Heart right ventricle (tissue), 16 donors: ENCODE results near the gene CPT1C. TPM values are rescaled to one million over a fixed set of nuclear protein-coding genes. Genes with fewer than 3 reads are reported as not detected.
"Not testable (repeated sequence)": the region's sequence is repeated elsewhere in the genome, so short reads cannot be mapped to it uniquely, and the experiment has no call there.

Experiments used
- ATAC-seq, 8 donors: fragments of 200-7000 bp; cut with Tn5 transposase; one replicate each; pipeline ENCODE4 v1.9.1; 2020; ENCODE audit warnings: mild to moderate bottlenecking in 8 of 8, moderate library complexity in 8 of 8, moderate number of reproducible peaks in 1 of 8
- DNase-seq, 2 donors: peaks; one replicate each; pipeline ENCODE4 v3.0.0-alpha.2; 2020
- H3K27ac ChIP-seq, 10 donors: fragments of 200-600 bp; sonication (generic) in 2 of 10; one replicate each; pipeline versions ENCODE4 v1.5.0 to v1.8.0; 2020 to 2022; ENCODE audit warnings: mild to moderate bottlenecking in 3 of 10
- H3K27me3 ChIP-seq, 7 donors: fragments of 200-600 bp; one replicate each; pipeline ENCODE4 v1.8.0; 2021 to 2022; ENCODE audit warnings: mild to moderate bottlenecking in 2 of 7
- H3K36me3 ChIP-seq, 9 donors: fragments of 200-600 bp; sonication (generic) in 1 of 9; one replicate each; pipeline versions ENCODE4 v1.5.0 to v1.8.0; 2020 to 2022; ENCODE audit warnings: mild to moderate bottlenecking in 2 of 9
- H3K4me1 ChIP-seq, 9 donors: fragments of 200-600 bp; sonication (generic) in 1 of 9; one replicate each; pipeline versions ENCODE4 v1.5.0 to v1.8.0; 2020 to 2022; ENCODE audit warnings: mild to moderate bottlenecking in 4 of 9
- H3K4me3 ChIP-seq, 10 donors: fragments of 200-600 bp; sonication (generic) in 2 of 10; one replicate each; pipeline versions ENCODE4 v1.5.0 to v1.8.0; 2020 to 2022; ENCODE audit warnings: mild to moderate bottlenecking in 7 of 10, moderate library complexity in 2 of 10
- H3K9me3 ChIP-seq, 11 donors: fragments of 200-600 bp in 10 of 11; sonication (generic) in 2 of 11; one replicate each; pipeline versions ENCODE4 v1.5.0 to v1.8.0; 2013 to 2022; ENCODE audit warnings: mild to moderate bottlenecking in 2 of 11, control low read depth in 1 of 11, moderate library complexity in 1 of 11
- WGBS, 2 donors: extraction: QIAGEN DNeasy Blood & Tissue Kit; methylation state at CpG; one replicate each; pipeline ENCODE4 v1.1.7; 2013; ENCODE audit warnings: inconsistent platforms in 1 of 2; 5-methylcytosine and 5-hydroxymethylcytosine counted together
- intact Hi-C, 10 donors: fragments of 100-400 bp; cut with DNase I; formaldehyde crosslinking; loops; one replicate each; pipeline versions ENCODE4 v1.11.1 to v1.14.2; 2022
- polyA plus RNA-seq, 2 donors: library from polyadenylated mRNA; stranded (reverse); fragments of 200-250 nt; gene quantifications; one replicate each; pipeline ENCODE4 v1.2.3, GENCODE V29; 2013
- total RNA-seq, 10 donors: library from RNA; stranded (reverse); fragmentation: NEBNext Ultra II Directional in 3 of 10; extraction: Animal tissue kit (Norgen Biotek cat#: 25700) in 3 of 10; gene quantifications; one replicate each; pipeline versions ENCODE4 v1.2.1 to v1.2.4, GENCODE V29; 2021 to 2023
- TF ChIP-seq, protein P1 (sequence below), 9 donors: fragments of 200-600 bp; sonication (generic) in 2 of 9; IDR thresholded peaks; one replicate each; pipeline versions ENCODE4 v1.5.0 to v1.8.0; 2021 to 2022; ENCODE audit warnings: antibody characterized with exemption in 9 of 9, mild to moderate bottlenecking in 5 of 9, moderate library complexity in 1 of 9
- donor health status: Arrhythmogenic right ventricular cardiomyopathy.
- donor health status: ischemic (EF 13 %, LVEDD 7.1; RV severe dilation, severe dysfunction).
- donor health status: healthy with polysubstance abuse.
- donor health status: DM: no; HTN: yes; CAD: no.
- donor health status: DM: no; HTN: no; CAD: no.
- donor health status: ischemic (EF 25% LVEDD 6.9; RV normal size, moderate dysfunction).
- donor health status: ischemic (EF 25% LVEDD 5.7; RV mildly dilated, moderate dysfunction).
- donor health status: healthy.
- donor health status: DM: yes; HTN: yes; CAD: no.
- donor health status: Ischemic cardiomyopathy.
- donor health status: ischemic (EF 35%, LVEDD 5.7; RV mildly dilated, moderate dysfunction).
- donor health status: nonischemic (EF 11% LVEDD 7.7; RV severe dilation, severe dysfunction).
- donor health status: DM: yes; HTN: yes; CAD: no.
- donor health status: PGD.
- donor health status: ischemic (EF 29% LVEDD 5.4; RV normal size, mild dysfunction).
- donor health status: nonischemic (EF 23%, LVEDD 6.1; RV moderate dilation, normal function).

The CPT1C gene
- total and polyA plus RNA-seq, 12 donors: 1.4 to 10.7 (median 2.3) TPM

DNA sequence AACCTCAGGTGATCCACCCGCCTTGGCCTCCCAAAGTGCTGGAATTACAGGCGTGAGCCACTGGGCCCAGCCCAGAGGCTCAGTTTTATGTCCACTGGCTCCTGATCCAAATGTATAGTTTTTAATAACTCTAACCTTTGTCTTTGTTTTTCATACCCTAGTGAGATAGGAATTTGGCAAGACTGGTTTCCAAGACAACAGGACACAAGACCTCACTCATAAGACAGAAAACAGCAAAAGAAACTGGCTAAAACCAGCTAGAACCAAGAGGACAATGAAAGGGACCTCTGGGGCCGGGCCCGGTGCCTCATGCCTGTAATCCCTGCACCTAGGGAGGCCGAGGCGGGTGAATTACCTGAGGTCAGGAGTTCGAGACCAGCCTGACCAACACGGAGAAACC lies 27.6 kb downstream of the CPT1C start:
- no peak overlapping the region for H3K4me3 ChIP-seq
- TF ChIP-seq, protein P1, sequence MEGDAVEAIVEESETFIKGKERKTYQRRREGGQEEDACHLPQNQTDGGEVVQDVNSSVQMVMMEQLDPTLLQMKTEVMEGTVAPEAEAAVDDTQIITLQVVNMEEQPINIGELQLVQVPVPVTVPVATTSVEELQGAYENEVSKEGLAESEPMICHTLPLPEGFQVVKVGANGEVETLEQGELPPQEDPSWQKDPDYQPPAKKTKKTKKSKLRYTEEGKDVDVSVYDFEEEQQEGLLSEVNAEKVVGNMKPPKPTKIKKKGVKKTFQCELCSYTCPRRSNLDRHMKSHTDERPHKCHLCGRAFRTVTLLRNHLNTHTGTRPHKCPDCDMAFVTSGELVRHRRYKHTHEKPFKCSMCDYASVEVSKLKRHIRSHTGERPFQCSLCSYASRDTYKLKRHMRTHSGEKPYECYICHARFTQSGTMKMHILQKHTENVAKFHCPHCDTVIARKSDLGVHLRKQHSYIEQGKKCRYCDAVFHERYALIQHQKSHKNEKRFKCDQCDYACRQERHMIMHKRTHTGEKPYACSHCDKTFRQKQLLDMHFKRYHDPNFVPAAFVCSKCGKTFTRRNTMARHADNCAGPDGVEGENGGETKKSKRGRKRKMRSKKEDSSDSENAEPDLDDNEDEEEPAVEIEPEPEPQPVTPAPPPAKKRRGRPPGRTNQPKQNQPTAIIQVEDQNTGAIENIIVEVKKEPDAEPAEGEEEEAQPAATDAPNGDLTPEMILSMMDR (IDR thresholded peaks at IDR 0.05): no peak
- WGBS, 2 donors: 94 to 97% methylated on average over 8 of the region's 8 CpGs

DNA sequence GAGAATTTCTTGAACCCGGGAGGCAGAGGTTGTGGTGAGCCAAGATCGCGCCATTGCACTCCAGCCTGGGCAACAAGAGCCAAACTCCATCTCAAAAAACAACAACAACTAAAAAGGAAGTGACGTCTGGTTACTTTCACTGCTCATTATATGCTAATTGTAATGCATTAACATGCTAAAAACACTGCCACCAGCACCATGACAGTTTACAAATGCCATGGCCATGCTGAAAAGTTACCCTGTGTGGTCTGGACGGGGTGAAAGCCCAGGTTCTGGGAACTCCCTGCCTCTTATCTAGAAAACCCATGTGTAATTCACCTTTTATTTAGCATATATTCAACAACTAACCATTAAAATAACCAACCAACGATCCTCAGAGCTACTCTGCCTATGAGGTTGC lies 28.1 kb downstream of the CPT1C start:
- no peak for ATAC-seq
- Histone ChIP-seq H3K9me3 (no peaks in the 10 kb centered on the region), H3K27ac (no peak overlapping the region), H3K36me3 (no peaks in the 10 kb centered on the region), H3K4me3 (no peak overlapping the region), H3K27me3 (no peaks in the 10 kb centered on the region), H3K4me1 (peaks cover 0 to 14% (median 5%) of the 10 kb centered on the region in 9 donors)
- no peak for DNase-seq
- intact Hi-C loops: loop anchor here in 1 of 10 donors (5.0 kb wide), 1 partner anchor 48 kb away; the partner anchor contains the start of gene AP2A1
- TF ChIP-seq, protein P1 (IDR thresholded peaks at IDR 0.05): no peak
- WGBS, 2 donors: 83 to 86% methylated on average over 6 of the region's 6 CpGs

More for the DNA sequence above, 27.6 kb downstream of the CPT1C start:
- Histone ChIP-seq H3K9me3 (no peaks in the 10 kb centered on the region), H3K36me3 (no peaks in the 10 kb centered on the region), H3K27me3 (no peaks in the 10 kb centered on the region), H3K4me1 (peaks cover 0 to 14% (median 5%) of the 10 kb centered on the region in 9 donors), H3K27ac (peak overlapping the region in 1 of 10 donors; percentile 80)
- no peak for DNase-seq
- ATAC-seq: no peak
- intact Hi-C loops: loop anchor here in 1 of 10 donors (5.0 kb wide), 1 partner anchor 49 kb away; the partner anchor contains the start of gene AP2A1

DNA sequence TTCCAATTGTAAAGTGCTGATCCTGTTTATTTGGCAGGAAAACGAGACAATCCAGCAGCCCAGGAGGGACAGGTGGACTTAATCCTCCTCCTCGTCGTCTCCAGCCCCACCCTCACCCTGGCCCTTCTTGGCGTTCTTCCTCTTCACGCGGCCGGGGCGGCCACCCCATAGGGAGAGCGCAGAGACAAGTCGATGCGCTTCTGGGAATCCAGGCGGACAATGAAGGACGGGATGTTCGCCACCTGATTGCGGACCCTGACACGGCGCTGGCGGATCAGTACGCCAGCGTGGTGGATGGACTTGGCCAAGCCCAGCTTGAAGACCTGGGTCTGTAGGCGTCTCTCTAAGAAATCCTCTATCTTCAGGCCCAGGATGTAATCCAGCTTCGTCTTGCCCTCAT lies 28.5 kb downstream of the CPT1C start:
- not testable (repeated sequence) for ATAC-seq, H3K9me3 ChIP-seq, H3K36me3 ChIP-seq, H3K27me3 ChIP-seq, H3K27ac ChIP-seq, DNase-seq, H3K4me3 ChIP-seq
- intact Hi-C loops: loop anchor here in 1 of 10 donors (5.0 kb wide), 1 partner anchor 48 kb away; the partner anchor contains the start of gene AP2A1
- 79 to 81% methylated on average over 22 of the region's 22 CpGs for WGBS, 2 donors
- H3K4me1 ChIP-seq: peaks cover 0 to 14% (median 5%) of the 10 kb centered on the region in 9 donors

- intact Hi-C loops: no loop called here
- H3K4me3 ChIP-seq: peak overlapping the region in 1 of 10 donors; percentile 6
Observed at GRCh38 chr19:49727217-49728030, 36.5 kb downstream of the CPT1C start.

More at GRCh38 chr19:49727217-49728030, 36.5 kb downstream of the CPT1C start:
- Histone ChIP-seq H3K9me3 (no peaks in the 10 kb centered on the region), H3K27ac (peak overlapping the region in 9 of 10 donors; percentile 17 to 77 (median 65)), H3K27me3 (no peaks in the 10 kb centered on the region), H3K4me1 (peaks cover 0 to 20% (median 13%) of the 10 kb centered on the region in 9 donors), H3K36me3 (peaks cover 0 to 6% (median 0%) of the 10 kb centered on the region in 9 donors)
- peak; percentile 79 to 94 (median 86) for ATAC-seq
- WGBS, 2 donors: 58% methylated on average over 23 of the region's 23 CpGs
- DNase-seq: peak; percentile 49 to 65
- TF ChIP-seq, protein P1 (IDR thresholded peaks at IDR 0.05): no peak
